ENCODE results near the gene UNC5C. TPM values are rescaled to one million over a fixed set of nuclear protein-coding genes. Genes with fewer than 3 reads are reported as not detected.

UNC5C gene
- total RNA-seq, 2 experiments from 2014 or later, result not detected

DNA sequence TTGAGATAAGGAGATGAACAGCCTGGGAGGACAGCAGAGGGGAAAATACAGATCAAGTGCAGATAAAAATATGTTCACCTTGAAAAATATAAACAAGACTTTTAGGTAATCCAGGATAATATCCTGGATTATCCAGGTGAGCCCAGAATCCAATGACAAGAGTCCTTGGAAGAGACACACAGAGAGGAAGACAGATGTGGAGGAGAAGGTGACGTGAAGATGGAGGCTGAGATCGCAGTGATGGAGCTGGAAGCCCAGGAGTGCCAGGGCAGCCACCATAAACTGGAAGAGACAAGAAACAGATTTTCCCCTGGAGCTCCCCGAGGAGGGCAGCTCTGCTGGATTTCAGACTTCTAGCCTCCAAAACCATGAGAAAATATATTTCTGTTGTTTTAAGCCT is 230.7 kb downstream of the UNC5C start:
- H3K4me3 Mint-ChIP-seq, result no peak overlapping the region
- no peaks in the 10 kb centered on the region for H3K4me1 Mint-ChIP-seq (ENCODE audit: low read depth)
- CTCF ChIA-PET, result no interaction called here
- no peaks in the 10 kb centered on the region for H3K9me3 Mint-ChIP-seq
- no peak overlapping the region for H3K27ac Mint-ChIP-seq
- intact Hi-C loops (cut with micrococcal nuclease), result no loop called here
- DNase-seq, result no peak
- H3K36me3 Mint-ChIP-seq (ENCODE audit: low read depth), result no peaks in the 10 kb centered on the region
- H3K27me3 Mint-ChIP-seq (ENCODE audit: low read depth), result peaks cover 1% of the 10 kb centered on the region

DNA sequence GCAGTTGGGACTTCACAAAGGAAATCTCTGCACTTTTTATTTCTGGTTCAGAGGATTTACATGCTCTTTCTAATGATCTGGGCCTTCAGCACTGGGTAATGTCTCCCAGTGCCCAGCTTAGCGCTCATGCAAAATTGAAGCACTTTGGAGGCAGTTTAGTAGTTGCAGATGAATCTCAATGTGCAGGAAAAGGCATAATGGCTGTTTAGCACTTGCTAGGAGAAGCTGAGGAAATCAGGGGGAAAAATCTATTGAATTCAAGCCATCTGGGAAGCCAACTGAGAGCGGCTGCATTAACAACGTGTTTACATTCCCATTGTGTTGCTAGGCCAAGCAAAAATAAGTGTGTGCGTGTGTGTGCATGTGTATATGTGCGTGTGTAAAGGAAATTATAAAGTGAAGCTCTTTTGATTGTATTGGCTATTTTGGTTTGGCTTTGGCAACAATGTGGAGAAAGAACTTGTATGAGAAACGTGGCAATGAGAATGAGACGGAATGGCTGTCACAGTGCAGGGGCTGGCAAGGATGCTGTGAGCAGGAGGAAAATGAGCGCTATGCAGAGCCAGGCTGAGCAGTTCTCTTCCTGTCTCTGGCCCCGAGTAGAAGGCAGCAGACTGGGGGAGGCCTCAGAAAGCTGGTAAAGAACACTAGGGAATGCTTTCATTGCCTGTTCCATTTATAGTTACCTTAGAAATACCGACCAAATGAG is 231.5 kb downstream of the UNC5C start:
- no peaks in the 10 kb centered on the region for H3K36me3 Mint-ChIP-seq (ENCODE audit: low read depth)
- H3K9me3 Mint-ChIP-seq, result no peaks in the 10 kb centered on the region
- intact Hi-C loops (cut with micrococcal nuclease), result no loop called here
- H3K4me1 Mint-ChIP-seq (ENCODE audit: low read depth), result no peaks in the 10 kb centered on the region
- H3K27me3 Mint-ChIP-seq (ENCODE audit: low read depth), result peaks cover 3% of the 10 kb centered on the region
- no peak for DNase-seq
- CTCF ChIA-PET, result no interaction called here
- H3K27ac Mint-ChIP-seq, result no peak overlapping the region
- H3K4me3 Mint-ChIP-seq, result no peak overlapping the region

DNA sequence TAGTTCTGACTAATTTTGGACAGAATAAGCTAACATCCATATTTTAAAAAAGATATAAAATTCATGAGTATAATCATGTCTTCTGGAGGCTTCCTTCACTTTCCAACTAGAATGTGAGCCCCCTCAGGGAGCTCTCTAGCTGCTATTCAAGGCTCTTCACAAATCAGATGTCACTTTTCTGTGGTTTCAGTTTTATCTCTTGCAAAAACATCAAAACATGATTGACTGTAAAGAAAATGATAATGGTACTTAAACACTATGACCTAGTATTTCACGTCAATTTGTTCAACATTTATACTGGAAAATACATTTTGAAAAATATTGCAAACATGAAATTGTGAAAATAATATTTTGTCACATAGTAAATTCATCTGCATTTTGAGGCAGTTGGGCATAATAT is 234.2 kb downstream of the UNC5C start:
- intact Hi-C loops (cut with micrococcal nuclease), result no loop called here
- Mint-ChIP-seq H3K27ac (no peak overlapping the region), H3K4me3 (no peak overlapping the region), H3K9me3 (no peaks in the 10 kb centered on the region), H3K4me1 (ENCODE audit: low read depth) (no peaks in the 10 kb centered on the region), H3K27me3 (ENCODE audit: low read depth) (peaks cover 3% of the 10 kb centered on the region), H3K36me3 (ENCODE audit: low read depth) (no peaks in the 10 kb centered on the region)
- no peak for DNase-seq
- CTCF ChIA-PET, result no interaction called here

DNA sequence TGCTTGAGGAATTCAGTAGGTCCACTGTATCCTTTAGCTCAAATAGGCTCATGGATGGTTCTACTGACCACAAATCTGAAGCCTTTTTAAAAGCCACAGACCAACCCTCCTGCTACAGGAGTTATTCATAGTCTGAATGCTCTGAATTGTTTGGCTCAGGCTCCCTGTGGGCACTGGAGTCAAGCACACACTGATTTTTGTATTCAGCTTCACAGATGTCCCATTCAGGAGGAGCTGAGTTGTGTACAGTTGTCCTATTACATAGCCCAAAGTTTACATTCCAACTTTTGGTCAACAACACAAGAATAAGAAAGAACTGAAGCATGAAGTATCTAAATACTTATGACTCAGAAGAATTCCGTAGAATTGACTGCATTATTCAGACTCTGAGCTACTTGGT is 243.9 kb downstream of the UNC5C start:
- intact Hi-C loops (cut with micrococcal nuclease), result no loop called here
- Mint-ChIP-seq H3K27me3 (ENCODE audit: low read depth) (no peaks in the 10 kb centered on the region), H3K4me1 (ENCODE audit: low read depth) (no peaks in the 10 kb centered on the region), H3K36me3 (ENCODE audit: low read depth) (no peaks in the 10 kb centered on the region), H3K4me3 (no peak overlapping the region), H3K27ac (no peak overlapping the region), H3K9me3 (peaks cover under 1% of the 10 kb centered on the region)
- CTCF ChIA-PET, result no interaction called here
- DNase-seq, result no peak

DNA sequence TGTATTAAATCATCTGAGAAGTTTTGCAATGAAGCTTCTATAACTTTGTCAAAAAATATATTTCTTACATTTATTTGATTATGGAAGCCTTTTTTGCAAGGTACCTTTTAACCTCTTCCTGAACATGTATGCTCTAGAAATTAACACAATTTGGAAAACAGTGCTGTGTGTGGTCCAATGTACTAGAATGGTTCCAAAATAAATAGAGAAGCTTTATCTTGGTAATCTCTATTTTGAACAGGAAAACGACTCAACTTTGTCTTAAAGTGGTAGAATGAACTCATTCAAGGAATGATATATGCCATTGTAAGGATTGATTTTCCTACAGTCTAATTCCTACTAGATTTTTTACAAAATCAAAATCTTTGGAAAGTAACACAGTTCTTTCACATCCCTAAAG is 248.5 kb downstream of the UNC5C start:
- Mint-ChIP-seq H3K4me1 (ENCODE audit: low read depth) (no peaks in the 10 kb centered on the region), H3K36me3 (ENCODE audit: low read depth) (no peaks in the 10 kb centered on the region), H3K9me3 (peaks cover 9% of the 10 kb centered on the region), H3K4me3 (no peak overlapping the region), H3K27ac (no peak overlapping the region), H3K27me3 (ENCODE audit: low read depth) (no peaks in the 10 kb centered on the region)
- no peak for DNase-seq
- intact Hi-C loops (cut with micrococcal nuclease), result no loop called here
- CTCF ChIA-PET, result no interaction called here

DNA sequence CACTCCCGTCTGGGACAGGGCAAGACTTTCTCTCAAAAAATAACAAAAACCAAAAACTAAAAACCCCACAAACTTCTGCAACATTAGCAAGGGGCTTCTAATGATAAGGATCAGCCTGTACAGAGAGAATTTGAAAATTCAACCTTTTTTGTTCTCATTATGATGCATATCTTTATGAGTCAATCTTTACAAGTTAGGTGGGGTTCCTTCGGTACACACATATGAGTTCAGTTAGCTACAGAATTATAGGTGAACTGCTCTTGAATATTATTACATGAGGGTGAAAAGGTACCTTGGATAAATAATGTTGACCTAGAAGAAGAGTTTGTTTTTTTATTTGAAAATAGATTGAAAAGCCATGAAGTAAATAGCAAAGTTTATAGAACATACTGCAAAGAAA is 252.7 kb downstream of the UNC5C start:
- H3K27me3 Mint-ChIP-seq (ENCODE audit: low read depth), result no peaks in the 10 kb centered on the region
- no peak overlapping the region for H3K4me3 Mint-ChIP-seq
- H3K9me3 Mint-ChIP-seq, result peaks cover 9% of the 10 kb centered on the region
- CTCF ChIA-PET, result no interaction called here
- H3K36me3 Mint-ChIP-seq (ENCODE audit: low read depth), result no peaks in the 10 kb centered on the region
- intact Hi-C loops (cut with micrococcal nuclease), result loop anchor here (10.0 kb wide), 1 partner anchor 131 kb away; no protein-coding TSS in a partner anchor
- H3K27ac Mint-ChIP-seq, result no peak overlapping the region
- H3K4me1 Mint-ChIP-seq (ENCODE audit: low read depth), result peaks cover 18% of the 10 kb centered on the region
- no peak for DNase-seq

DNA sequence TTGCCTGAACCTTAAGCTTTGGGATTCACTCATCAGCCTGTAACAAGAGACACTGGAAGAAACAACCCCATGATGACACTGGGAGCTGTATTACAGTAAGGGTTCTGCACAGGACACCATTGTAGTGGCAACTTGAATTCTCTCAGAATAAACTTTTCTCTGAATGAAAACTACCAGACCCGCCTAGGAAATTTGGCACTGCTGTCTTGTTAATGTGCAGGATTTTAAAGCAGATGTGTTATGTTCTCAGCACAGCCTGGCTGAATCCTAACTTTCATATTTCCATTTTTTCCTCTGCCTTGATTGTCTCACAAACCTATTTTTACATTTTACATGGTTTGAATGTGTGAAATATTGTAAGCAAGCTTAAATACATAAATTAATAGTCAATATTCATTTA is 253.6 kb downstream of the UNC5C start:
- Mint-ChIP-seq H3K27ac (no peak overlapping the region), H3K4me1 (ENCODE audit: low read depth) (peaks cover 26% of the 10 kb centered on the region), H3K9me3 (peaks cover 9% of the 10 kb centered on the region), H3K27me3 (ENCODE audit: low read depth) (no peaks in the 10 kb centered on the region), H3K36me3 (ENCODE audit: low read depth) (no peaks in the 10 kb centered on the region), H3K4me3 (no peak overlapping the region)
- DNase-seq, result no peak
- CTCF ChIA-PET, result no interaction called here
- intact Hi-C loops (cut with micrococcal nuclease), result loop anchor here (10.0 kb wide), 1 partner anchor 130 kb away; no protein-coding TSS in a partner anchor

DNA sequence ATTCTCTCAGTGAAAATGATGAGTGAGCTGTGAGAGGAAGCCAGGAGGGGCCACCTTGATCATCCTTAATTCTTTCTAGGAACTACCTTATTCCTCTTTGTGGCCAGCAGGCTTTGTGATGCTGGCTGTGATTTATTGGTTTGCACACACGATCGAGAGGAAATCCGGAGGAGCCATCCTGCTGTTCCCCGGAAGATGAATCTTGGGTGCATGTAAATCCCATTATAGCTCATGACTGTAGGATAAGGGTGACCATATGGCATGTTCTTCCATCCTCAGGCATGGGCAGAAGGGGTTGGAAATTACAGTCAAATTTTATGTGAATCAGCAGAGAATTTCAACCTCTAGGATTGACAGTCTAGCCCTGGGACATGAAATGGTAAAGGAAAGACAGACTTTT is 254.5 kb downstream of the UNC5C start:
- Mint-ChIP-seq H3K27me3 (ENCODE audit: low read depth) (no peaks in the 10 kb centered on the region), H3K4me1 (ENCODE audit: low read depth) (peaks cover 27% of the 10 kb centered on the region), H3K27ac (no peak overlapping the region), H3K9me3 (peaks cover 3% of the 10 kb centered on the region), H3K4me3 (no peak overlapping the region), H3K36me3 (ENCODE audit: low read depth) (no peaks in the 10 kb centered on the region)
- no peak for DNase-seq
- intact Hi-C loops (cut with micrococcal nuclease), result loop anchor here (10.0 kb wide), 1 partner anchor 130 kb away; no protein-coding TSS in a partner anchor
- CTCF ChIA-PET, result interaction anchor here (0.7 kb wide), 1 partner anchor 359 kb away, joined by 3 read pairs; no protein-coding TSS in a partner anchor

DNA sequence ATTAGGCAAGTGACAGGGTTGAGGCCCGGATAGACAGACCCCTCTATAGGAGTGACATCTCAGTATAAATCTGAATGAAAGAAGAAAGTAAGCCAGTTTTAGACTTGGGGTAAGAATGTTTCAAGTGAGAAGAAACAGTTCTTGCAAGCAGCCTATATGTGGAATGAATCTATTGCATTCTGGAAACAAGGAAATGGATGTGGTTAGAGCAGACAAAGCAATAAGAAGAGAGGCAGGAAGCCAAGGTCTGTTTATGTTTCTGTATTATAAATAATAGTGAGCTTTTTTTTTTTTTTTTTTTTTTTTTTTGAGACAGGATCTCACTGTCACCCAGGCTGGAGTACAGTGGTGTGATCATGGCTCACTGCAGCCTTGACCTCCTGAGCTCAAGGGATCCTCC is 255.8 kb downstream of the UNC5C start:
- CTCF ChIA-PET, result no interaction called here
- H3K4me3 Mint-ChIP-seq, result no peak overlapping the region
- no peaks in the 10 kb centered on the region for H3K9me3 Mint-ChIP-seq
- H3K4me1 Mint-ChIP-seq (ENCODE audit: low read depth), result peaks cover 29% of the 10 kb centered on the region
- no peaks in the 10 kb centered on the region for H3K27me3 Mint-ChIP-seq (ENCODE audit: low read depth)
- intact Hi-C loops (cut with micrococcal nuclease), result loop anchor here (2.0 to 10.0 kb wide), 2 partner anchors 44 to 128 kb away; no protein-coding TSS in a partner anchor
- H3K27ac Mint-ChIP-seq, result no peak overlapping the region
- DNase-seq, result no peak
- no peaks in the 10 kb centered on the region for H3K36me3 Mint-ChIP-seq (ENCODE audit: low read depth)

DNA sequence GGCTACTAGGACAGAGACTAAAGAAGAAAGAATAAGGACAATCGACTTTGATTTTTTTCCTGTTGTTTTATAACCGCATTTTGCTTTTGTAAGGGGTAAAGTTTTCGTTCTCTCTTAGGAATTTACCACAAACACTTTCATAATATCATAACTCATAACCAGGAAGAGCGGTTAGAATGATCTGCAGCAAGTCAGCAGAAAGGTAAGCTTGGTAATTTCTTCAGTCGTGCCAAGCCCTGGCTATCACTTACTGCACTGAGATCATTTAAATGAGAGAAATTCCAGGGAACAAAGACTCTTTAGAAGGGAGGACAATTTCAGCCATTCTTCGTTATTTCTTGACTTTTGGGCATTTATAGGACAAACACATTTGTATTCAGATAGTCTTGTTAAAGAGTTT is 258.1 kb downstream of the UNC5C start:
- Mint-ChIP-seq H3K4me3 (no peak overlapping the region), H3K4me1 (ENCODE audit: low read depth) (peaks cover 29% of the 10 kb centered on the region), H3K36me3 (ENCODE audit: low read depth) (no peaks in the 10 kb centered on the region), H3K9me3 (no peaks in the 10 kb centered on the region), H3K27me3 (ENCODE audit: low read depth) (no peaks in the 10 kb centered on the region), H3K27ac (no peak overlapping the region)
- CTCF ChIA-PET, result no interaction called here
- intact Hi-C loops (cut with micrococcal nuclease), result loop anchor here (10.0 kb wide), 1 partner anchor 126 kb away; no protein-coding TSS in a partner anchor
- peak; percentile 4 for DNase-seq

DNA sequence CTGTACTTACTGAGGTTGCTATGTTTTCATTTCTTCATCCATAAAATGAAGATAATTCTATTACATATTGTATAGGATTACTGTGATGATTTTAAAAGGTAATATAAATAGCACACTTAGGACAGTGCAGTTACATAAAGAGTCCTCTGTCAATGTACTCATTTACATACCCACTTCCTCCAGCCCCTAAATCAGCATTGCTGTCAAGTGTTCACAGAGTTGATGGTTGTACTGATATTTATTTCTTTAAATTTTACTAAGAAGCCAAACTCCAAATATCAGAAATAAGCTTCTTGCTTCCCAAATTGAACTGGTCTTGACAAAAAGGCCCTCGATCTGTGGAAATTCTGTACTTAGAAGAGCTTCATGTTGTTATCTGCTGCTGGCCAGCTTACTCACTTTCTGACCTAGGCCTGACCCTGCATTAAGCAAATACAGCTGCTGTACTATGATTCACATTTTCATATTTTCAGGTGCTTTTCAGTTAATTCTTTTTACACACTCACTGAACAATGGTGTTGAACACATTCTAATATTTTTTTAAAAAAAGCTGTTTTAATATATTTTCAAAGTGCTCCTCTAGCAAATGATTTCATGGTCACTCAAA is 259.6 kb downstream of the UNC5C start:
- DNase-seq, result no peak
- H3K27ac Mint-ChIP-seq, result no peak overlapping the region
- no peaks in the 10 kb centered on the region for H3K36me3 Mint-ChIP-seq (ENCODE audit: low read depth)
- H3K4me3 Mint-ChIP-seq, result no peak overlapping the region
- CTCF ChIA-PET, result no interaction called here
- intact Hi-C loops (cut with micrococcal nuclease), result no loop called here
- H3K27me3 Mint-ChIP-seq (ENCODE audit: low read depth), result no peaks in the 10 kb centered on the region
- H3K4me1 Mint-ChIP-seq (ENCODE audit: low read depth), result peaks cover 29% of the 10 kb centered on the region
- H3K9me3 Mint-ChIP-seq, result no peaks in the 10 kb centered on the region

DNA sequence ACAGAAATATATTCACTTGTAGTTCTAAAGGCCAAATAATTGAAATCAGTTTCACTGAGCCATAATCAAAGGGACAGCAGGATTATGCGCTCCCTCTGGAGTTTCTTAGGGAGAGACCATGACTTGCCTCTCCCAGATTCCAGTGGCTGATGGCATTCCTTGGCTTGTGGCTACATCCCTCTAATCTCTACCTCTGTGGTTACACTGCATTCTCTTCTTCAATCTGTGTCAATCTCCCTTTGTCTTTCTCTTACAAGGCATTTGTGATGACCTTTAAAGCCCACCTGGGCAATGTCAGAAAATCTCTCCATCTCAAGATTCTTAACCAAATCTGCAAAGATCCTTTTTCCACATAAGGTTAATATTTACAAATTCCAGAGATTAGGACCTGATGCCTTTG is 260.2 kb downstream of the UNC5C start:
- intact Hi-C loops (cut with micrococcal nuclease), result no loop called here
- Mint-ChIP-seq H3K4me1 (ENCODE audit: low read depth) (peaks cover 25% of the 10 kb centered on the region), H3K27me3 (ENCODE audit: low read depth) (no peaks in the 10 kb centered on the region), H3K36me3 (ENCODE audit: low read depth) (no peaks in the 10 kb centered on the region), H3K27ac (no peak overlapping the region), H3K4me3 (no peak overlapping the region), H3K9me3 (no peaks in the 10 kb centered on the region)
- no peak for DNase-seq
- CTCF ChIA-PET, result no interaction called here

DNA sequence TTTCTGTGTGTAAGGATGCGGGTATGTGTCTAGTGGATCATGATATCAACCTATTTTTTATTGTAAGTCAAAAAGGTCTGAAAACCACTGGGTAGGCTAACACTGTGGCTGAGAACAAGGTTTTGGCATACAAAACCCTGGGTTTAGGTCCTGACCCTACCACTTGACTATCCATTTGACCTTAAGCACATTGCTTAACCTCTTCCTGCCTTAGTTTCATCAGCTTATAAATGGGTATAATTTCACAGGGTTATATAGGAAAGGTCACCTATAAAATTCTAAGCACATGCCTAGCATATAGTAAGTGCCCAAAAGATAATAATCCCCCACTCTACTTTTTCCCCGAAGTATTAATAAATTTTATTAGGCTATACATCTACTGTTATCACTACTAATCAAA is 263.0 kb downstream of the UNC5C start:
- DNase-seq, result no peak
- peaks cover 7% of the 10 kb centered on the region for H3K9me3 Mint-ChIP-seq
- H3K4me1 Mint-ChIP-seq (ENCODE audit: low read depth), result peaks cover 9% of the 10 kb centered on the region
- CTCF ChIA-PET, result no interaction called here
- H3K36me3 Mint-ChIP-seq (ENCODE audit: low read depth), result peaks cover 2% of the 10 kb centered on the region
- no peaks in the 10 kb centered on the region for H3K27me3 Mint-ChIP-seq (ENCODE audit: low read depth)
- H3K4me3 Mint-ChIP-seq, result no peak overlapping the region
- intact Hi-C loops (cut with micrococcal nuclease), result no loop called here
- no peak overlapping the region for H3K27ac Mint-ChIP-seq

Data from activated naive CD4-positive, alpha-beta T cell treated with anti-CD3 and anti-CD28 coated beads for 36 hours (primary cell).